Glutamatergic neuron (in vitro differentiated cells): ENCODE results near the gene KLK1. TPM values are rescaled to one million over a fixed set of nuclear protein-coding genes. Genes with fewer than 3 reads are reported as not detected.

Experiments used
- DNase-seq: peaks from one replicate; pipeline ENCODE4 v3.0.0; 2022
- H3K27ac Mint-ChIP-seq: one replicate; pipeline ENCODE4 v1.8.0; 2020; ENCODE audit warnings: mild to moderate bottlenecking, mixed read lengths, inconsistent platforms; ENCODE audit not compliant: unreplicated experiment
- H3K27me3 Mint-ChIP-seq: one replicate; pipeline ENCODE4 v1.8.0; 2020; ENCODE audit warnings: mild to moderate bottlenecking, moderate library complexity, mixed read lengths, inconsistent platforms; ENCODE audit not compliant: unreplicated experiment
- H3K36me3 Mint-ChIP-seq: one replicate; pipeline ENCODE4 v1.8.0; 2020; ENCODE audit warnings: mild to moderate bottlenecking, mixed read lengths, inconsistent platforms; ENCODE audit not compliant: unreplicated experiment
- H3K4me1 Mint-ChIP-seq: one replicate; pipeline ENCODE4 v1.8.0; 2020; ENCODE audit warnings: mild to moderate bottlenecking, low read depth, mixed read lengths, inconsistent platforms; ENCODE audit not compliant: unreplicated experiment
- H3K4me3 Mint-ChIP-seq: one replicate; pipeline ENCODE4 v1.8.0; 2020; ENCODE audit warnings: mild to moderate bottlenecking, mixed read lengths, inconsistent platforms; ENCODE audit not compliant: unreplicated experiment
- H3K9me3 Mint-ChIP-seq: one replicate; pipeline ENCODE4 v1.8.0; 2020; ENCODE audit warnings: mild to moderate bottlenecking, moderate library complexity, mixed read lengths, inconsistent platforms; ENCODE audit not compliant: unreplicated experiment
- long read RNA-seq: library from polyadenylated mRNA; unstranded; transcript quantifications from one replicate; pipeline ENCODE4 v2.0.0, GENCODE V29; 2020; ENCODE audit not compliant: unreplicated experiment
- total RNA-seq: library from RNA; stranded (reverse); fragmentation: NEBNext Ultra II Directional; extraction: Animal tissue kit (Norgen Biotek cat#: 25700); gene quantifications from one replicate; pipeline ENCODE4 v1.2.1, GENCODE V29; 2021; ENCODE audit not compliant: unreplicated experiment
- TF ChIP-seq, protein P1 (sequence below): fragments of 200-600 bp; sonication (generic); IDR thresholded peaks from one replicate; pipeline ENCODE4 v1.5.0; 2021; ENCODE audit not compliant: partially characterized antibody, unreplicated experiment

The KLK1 gene
- 0.49 TPM for total RNA-seq
- long read RNA-seq = 0 reads

DNA sequence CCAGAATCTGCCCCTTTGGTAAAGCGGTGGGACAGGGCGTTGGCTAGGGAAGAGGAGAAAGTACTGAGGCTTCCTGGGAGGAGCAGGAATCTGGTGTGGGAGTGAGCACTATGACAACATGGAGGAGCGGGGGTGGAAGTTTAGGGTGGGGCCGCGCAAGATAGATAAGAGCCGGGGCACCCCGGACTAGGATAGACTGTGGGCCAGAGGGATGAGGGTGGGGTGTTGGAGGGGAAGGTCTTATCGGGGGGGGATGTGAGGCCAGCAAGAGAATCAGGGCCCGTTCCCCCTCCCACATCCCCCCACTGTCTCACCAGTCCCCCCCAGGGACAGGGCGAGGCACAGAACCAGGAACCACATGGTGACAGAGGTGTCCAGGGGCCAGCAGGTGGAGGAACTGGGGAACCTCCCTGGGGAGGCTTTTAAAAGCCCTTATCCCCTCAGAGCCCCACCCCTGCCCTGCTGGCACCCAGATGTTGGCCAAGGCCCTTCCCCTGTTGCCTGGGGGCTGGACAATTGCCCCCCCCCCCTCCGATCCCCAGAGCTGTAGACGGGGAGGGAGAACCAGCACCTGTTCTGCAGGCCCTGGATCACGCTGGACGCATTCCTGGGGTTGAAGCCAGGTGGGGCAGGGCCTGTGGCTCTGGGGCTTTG lies at the start of gene KLK1:
KLK1 (minus strand) TSS at position 399 of the 654 bp plus-strand sequence; CDS start at position 360, 39 bp downstream.
- H3K9me3 Mint-ChIP-seq = peaks cover 6% of the 10 kb centered on the region

DNA sequence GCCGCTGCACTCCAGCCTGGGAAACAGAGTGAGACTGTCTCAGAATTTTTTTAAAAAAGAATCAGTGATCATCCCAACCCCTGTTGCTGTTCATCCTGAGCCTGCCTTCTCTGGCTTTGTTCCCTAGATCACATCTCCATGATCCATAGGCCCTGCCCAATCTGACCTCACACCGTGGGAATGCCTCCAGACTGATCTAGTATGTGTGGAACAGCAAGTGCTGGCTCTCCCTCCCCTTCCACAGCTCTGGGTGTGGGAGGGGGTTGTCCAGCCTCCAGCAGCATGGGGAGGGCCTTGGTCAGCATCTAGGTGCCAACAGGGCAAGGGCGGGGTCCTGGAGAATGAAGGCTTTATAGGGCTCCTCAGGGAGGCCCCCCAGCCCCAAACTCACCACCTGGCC lies 49.5 kb upstream of the KLK1 start, which contains the start of gene KLK2:
KLK2 (plus strand) TSS at position 384 of the 400 bp plus-strand sequence. CDS start 35 bp downstream, outside the sequence.
- H3K36me3 Mint-ChIP-seq = no peaks in the 10 kb centered on the region

More for the DNA sequence above, at the start of gene KLK1:
- no peak within 1 kb of the TSS for H3K4me3 Mint-ChIP-seq
- TF ChIP-seq, protein P1, sequence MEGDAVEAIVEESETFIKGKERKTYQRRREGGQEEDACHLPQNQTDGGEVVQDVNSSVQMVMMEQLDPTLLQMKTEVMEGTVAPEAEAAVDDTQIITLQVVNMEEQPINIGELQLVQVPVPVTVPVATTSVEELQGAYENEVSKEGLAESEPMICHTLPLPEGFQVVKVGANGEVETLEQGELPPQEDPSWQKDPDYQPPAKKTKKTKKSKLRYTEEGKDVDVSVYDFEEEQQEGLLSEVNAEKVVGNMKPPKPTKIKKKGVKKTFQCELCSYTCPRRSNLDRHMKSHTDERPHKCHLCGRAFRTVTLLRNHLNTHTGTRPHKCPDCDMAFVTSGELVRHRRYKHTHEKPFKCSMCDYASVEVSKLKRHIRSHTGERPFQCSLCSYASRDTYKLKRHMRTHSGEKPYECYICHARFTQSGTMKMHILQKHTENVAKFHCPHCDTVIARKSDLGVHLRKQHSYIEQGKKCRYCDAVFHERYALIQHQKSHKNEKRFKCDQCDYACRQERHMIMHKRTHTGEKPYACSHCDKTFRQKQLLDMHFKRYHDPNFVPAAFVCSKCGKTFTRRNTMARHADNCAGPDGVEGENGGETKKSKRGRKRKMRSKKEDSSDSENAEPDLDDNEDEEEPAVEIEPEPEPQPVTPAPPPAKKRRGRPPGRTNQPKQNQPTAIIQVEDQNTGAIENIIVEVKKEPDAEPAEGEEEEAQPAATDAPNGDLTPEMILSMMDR = no peak
- H3K27me3 Mint-ChIP-seq = peaks cover 17% of the 10 kb centered on the region
- peaks cover 9% of the 10 kb centered on the region for H3K4me1 Mint-ChIP-seq
- peaks cover 13% of the 10 kb centered on the region for H3K36me3 Mint-ChIP-seq
- no peak within 1 kb of the TSS for H3K27ac Mint-ChIP-seq
- no peak for DNase-seq

DNA sequence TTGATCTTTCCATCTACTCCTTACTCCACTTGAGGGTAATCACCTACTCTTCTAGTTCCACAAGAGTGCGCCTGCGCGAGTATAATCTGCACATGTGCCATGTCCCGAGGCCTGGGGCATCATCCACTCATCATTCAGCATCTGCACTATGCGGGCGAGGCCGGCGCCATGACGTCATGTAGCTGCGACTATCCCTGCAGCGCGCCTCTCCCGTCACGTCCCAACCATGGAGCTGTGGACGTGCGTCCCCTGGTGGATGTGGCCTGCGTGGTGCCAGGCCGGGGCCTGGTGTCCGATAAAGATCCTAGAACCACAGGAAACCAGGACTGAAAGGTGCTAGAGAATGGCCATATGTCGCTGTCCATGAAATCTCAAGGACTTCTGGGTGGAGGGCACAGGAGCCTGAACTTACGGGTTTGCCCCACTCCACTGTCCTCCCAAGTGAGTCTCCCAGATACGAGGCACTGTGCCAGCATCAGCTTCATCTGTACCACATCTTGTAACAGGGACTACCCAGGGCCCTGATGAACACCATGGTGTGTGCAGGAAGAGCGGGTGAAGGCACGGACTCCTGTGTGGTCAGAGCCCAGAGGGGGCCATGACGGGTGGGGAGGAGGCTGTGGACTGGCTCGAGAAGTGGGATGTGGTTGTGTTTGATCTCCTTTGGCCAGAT lies 47.0 kb upstream of the KLK1 start:
- Mint-ChIP-seq H3K9me3 (no peaks in the 10 kb centered on the region), H3K27me3 (peaks cover 5% of the 10 kb centered on the region), H3K36me3 (no peaks in the 10 kb centered on the region), H3K4me3 (no peak overlapping the region), H3K27ac (no peak overlapping the region), H3K4me1 (no peaks in the 10 kb centered on the region)
- TF ChIP-seq, protein P1 = no peak
- DNase-seq = no peak

More for the DNA sequence above, 49.5 kb upstream of the KLK1 start, which contains the start of gene KLK2:
- Mint-ChIP-seq H3K27me3 (peaks cover 5% of the 10 kb centered on the region), H3K4me1 (no peaks in the 10 kb centered on the region), H3K4me3 (no peak within 1 kb of the TSS), H3K9me3 (no peaks in the 10 kb centered on the region), H3K27ac (no peak within 1 kb of the TSS)
- TF ChIP-seq, protein P1 = no peak
- no peak for DNase-seq

DNA sequence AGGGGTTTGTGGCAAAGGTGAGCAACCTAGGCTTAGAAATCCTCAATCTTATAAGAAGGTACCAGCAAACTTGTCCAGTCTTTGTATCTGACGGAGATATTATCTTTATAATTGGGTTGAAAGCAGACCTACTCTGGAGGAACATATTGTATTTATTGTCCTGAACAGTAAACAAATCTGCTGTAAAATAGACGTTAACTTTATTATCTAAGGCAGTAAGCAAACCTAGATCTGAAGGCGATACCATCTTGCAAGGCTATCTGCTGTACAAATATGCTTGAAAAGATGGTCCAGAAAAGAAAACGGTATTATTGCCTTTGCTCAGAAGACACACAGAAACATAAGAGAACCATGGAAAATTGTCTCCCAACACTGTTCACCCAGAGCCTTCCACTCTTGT lies 45.9 kb upstream of the KLK1 start:
- TF ChIP-seq, protein P1 = no peak
- no peaks in the 10 kb centered on the region for H3K4me1 Mint-ChIP-seq
- no peak overlapping the region for H3K4me3 Mint-ChIP-seq
- H3K36me3 Mint-ChIP-seq = no peaks in the 10 kb centered on the region
- H3K27ac Mint-ChIP-seq = no peak overlapping the region
- peaks cover 5% of the 10 kb centered on the region for H3K27me3 Mint-ChIP-seq
- DNase-seq = no peak
- H3K9me3 Mint-ChIP-seq = no peaks in the 10 kb centered on the region
